Upper lobe of left lung (tissue), 6 donors: Measurements from ENCODE around the gene HBG2. TPM values are rescaled to one million over a fixed set of nuclear protein-coding genes. Genes with fewer than 3 reads are reported as not detected.

Source experiments
- ATAC-seq, 2 donors: fragments of 200-7000 bp; cut with Tn5 transposase; one replicate each; pipeline ENCODE4 v1.9.1; 2022; ENCODE audit warnings: mild to moderate bottlenecking in 2 of 2, moderate library complexity in 2 of 2; ENCODE audit not compliant: low FRiP score in 2 of 2
- DNase-seq, 2 donors: peaks; one replicate each; pipeline ENCODE4 v3.0.0-alpha.2; 2019 to 2020
- H3K27ac ChIP-seq, 4 donors: fragments of 200-600 bp; sonication (generic); one replicate each; pipeline ENCODE4 v1.5.1; 2016 to 2019
- H3K27me3 ChIP-seq, 4 donors: fragments of 200-600 bp; sonication (generic); one replicate each; pipeline ENCODE4 v1.5.1; 2017 to 2019
- H3K36me3 ChIP-seq, 4 donors: fragments of 200-600 bp; sonication (generic); one replicate each; pipeline ENCODE4 v1.5.1; 2016 to 2019
- H3K4me1 ChIP-seq, 4 donors: fragments of 200-600 bp; sonication (generic); one replicate each; pipeline ENCODE4 v1.5.1; 2018 to 2019
- H3K4me3 ChIP-seq, 4 donors: fragments of 200-600 bp; sonication (generic); one replicate each; pipeline ENCODE4 v1.5.1; 2017 to 2019; ENCODE audit warnings: mild to moderate bottlenecking in 2 of 4, moderate library complexity in 1 of 4
- H3K9me3 ChIP-seq, 4 donors: fragments of 200-600 bp; sonication (generic); one replicate each; pipeline ENCODE4 v1.5.1; 2018 to 2019
- CTCF ChIP-seq, 6 experiments: fragments of 450-650 bp in 4 of 6; fragments of 200-600 bp in 2 of 6; sonication (generic) in 2 of 6; IDR thresholded peaks; one replicate each; pipeline ENCODE4 v1.5.1; 2016 to 2019; ENCODE audit warnings: antibody characterized with exemption in 6 of 6
- EP300 ChIP-seq, 4 donors: sonication (generic); formaldehyde crosslinking; IDR thresholded peaks; one replicate each; pipeline ENCODE4 v1.5.1; 2017; ENCODE audit warnings: antibody characterized with exemption in 4 of 4, control low read depth in 2 of 4
- POLR2A ChIP-seq, 4 donors: fragments of 450-650 bp; IDR thresholded peaks; one replicate each; pipeline ENCODE4 v1.5.1; 2016 to 2017; ENCODE audit warnings: antibody characterized with exemption in 4 of 4, mild to moderate bottlenecking in 2 of 4
- POLR2AphosphoS5 ChIP-seq, 2 donors: sonication (generic); formaldehyde crosslinking; IDR thresholded peaks; one replicate each; pipeline ENCODE4 v1.5.1; 2017; ENCODE audit warnings: antibody characterized with exemption in 2 of 2
- WGBS, 2 donors: methylation state at CpG; one replicate each; pipeline ENCODE4 v1.1.5; 2017 to 2018; 5-methylcytosine and 5-hydroxymethylcytosine counted together
- total RNA-seq, 6 donors: library from RNA; depleted of rRNA in 4 of 6; stranded (reverse); fragments of >200 nt in 4 of 6; gene quantifications; one replicate each; pipeline versions ENCODE4 v1.1.0 to v1.2.1, GENCODE V29; 2016 to 2021
- donor health status: DM: no; HTN: no; CAD: no; lungs with moderate emphysema.
- donor health status: DM: no; HTN: yes; CAD: no; lungs with severe emphysema.

The HBG2 gene
- total RNA-seq, 6 donors from 2014 or later: 10.0 to 15.8 TPM; not detected in 4

GRCh38 chr11:5290106-5290505, 35.5 kb upstream of the HBG2 start:
- no peaks in the 10 kb centered on the region for H3K4me1 ChIP-seq
- no peaks in the 10 kb centered on the region for H3K27me3 ChIP-seq
- DNase-seq: no peak
- H3K36me3 ChIP-seq: no peaks in the 10 kb centered on the region
- H3K9me3 ChIP-seq: no peaks in the 10 kb centered on the region
- 91 to 94% methylated on average over 1 of the region's 1 CpG for WGBS, 2 donors
- no peak overlapping the region for H3K27ac ChIP-seq
- H3K4me3 ChIP-seq: no peak overlapping the region
- no peak for ATAC-seq
- TF ChIP-seq POLR2A (IDR thresholded peaks at IDR 0.05): no peak
- no peak for TF ChIP-seq POLR2AphosphoS5 (IDR thresholded peaks at IDR 0.05)
- no peak for TF ChIP-seq CTCF (IDR thresholded peaks at IDR 0.05)
- TF ChIP-seq EP300 (IDR thresholded peaks at IDR 0.05): no peak

GRCh38 chr11:5289696-5290095, 35.1 kb upstream of the HBG2 start:
- Histone ChIP-seq H3K27ac (no peak overlapping the region), H3K27me3 (no peaks in the 10 kb centered on the region), H3K9me3 (no peaks in the 10 kb centered on the region), H3K4me3 (no peak overlapping the region), H3K36me3 (no peaks in the 10 kb centered on the region), H3K4me1 (no peaks in the 10 kb centered on the region)
- ATAC-seq (no peak), DNase-seq (no peak)
- no peak for TF ChIP-seq POLR2A (IDR thresholded peaks at IDR 0.05)
- TF ChIP-seq EP300 (IDR thresholded peaks at IDR 0.05): no peak
- TF ChIP-seq POLR2AphosphoS5 (IDR thresholded peaks at IDR 0.05): no peak
- no peak for TF ChIP-seq CTCF (IDR thresholded peaks at IDR 0.05)

GRCh38 chr11:5288906-5289550, 34.4 kb upstream of the HBG2 start:
- 83% methylated on average over 6 of the region's 6 CpGs for WGBS, 2 donors

GRCh38 chr11:5288108-5288905, 33.7 kb upstream of the HBG2 start:
- H3K36me3 ChIP-seq: no peaks in the 10 kb centered on the region
- H3K27me3 ChIP-seq: no peaks in the 10 kb centered on the region
- H3K4me1 ChIP-seq: no peaks in the 10 kb centered on the region
- TF ChIP-seq CTCF (IDR thresholded peaks at IDR 0.05) (no peak), POLR2A (IDR thresholded peaks at IDR 0.05) (no peak), EP300 (IDR thresholded peaks at IDR 0.05) (no peak), POLR2AphosphoS5 (IDR thresholded peaks at IDR 0.05) (no peak)
- ATAC-seq (no peak), DNase-seq (no peak)
- H3K4me3 ChIP-seq: no peak overlapping the region
- no peak overlapping the region for H3K27ac ChIP-seq
- no peaks in the 10 kb centered on the region for H3K9me3 ChIP-seq
- 73 to 76% methylated on average over 7 of the region's 7 CpGs for WGBS, 2 donors

More at GRCh38 chr11:5288906-5289550, 34.4 kb upstream of the HBG2 start:
- DNase-seq (no peak), ATAC-seq (no peak)
- Histone ChIP-seq H3K4me3 (no peak overlapping the region), H3K27ac (no peak overlapping the region), H3K36me3 (no peaks in the 10 kb centered on the region), H3K27me3 (no peaks in the 10 kb centered on the region), H3K9me3 (no peaks in the 10 kb centered on the region), H3K4me1 (no peaks in the 10 kb centered on the region)
- no peak for TF ChIP-seq POLR2AphosphoS5 (IDR thresholded peaks at IDR 0.05)
- no peak for TF ChIP-seq EP300 (IDR thresholded peaks at IDR 0.05)
- TF ChIP-seq CTCF (IDR thresholded peaks at IDR 0.05): no peak
- no peak for TF ChIP-seq POLR2A (IDR thresholded peaks at IDR 0.05)
